GM12878 (cell line): ENCODE data around the gene LRRC23.

ENCODE experiments used
- CEBPZ ChIP-seq: fragments of 150-350 bp; IDR thresholded peaks from 2 replicates; pipeline ENCODE4 v1.6.1; 2016; ENCODE audit warnings: low read depth, low read length
- CUX1 ChIP-seq: IDR thresholded peaks from 2 replicates; pipeline ENCODE4 v1.6.1; 2012; ENCODE audit warnings: improper control_type of control experiment, low read depth, low read length; ENCODE audit not compliant: insufficient replicate concordance
- REST ChIP-seq: IDR thresholded peaks from 2 replicates; pipeline ENCODE4 v1.6.1; 2012; ENCODE audit warnings: mild to moderate bottlenecking, low read depth, low read length
- SMAD1 ChIP-seq: fragments of 450-650 bp; IDR thresholded peaks from 2 replicates; pipeline ENCODE4 v1.6.1; 2018; ENCODE audit warnings: mild to moderate bottlenecking, low read depth; ENCODE audit not compliant: partially characterized antibody
- USF1 ChIP-seq: IDR thresholded peaks from 2 replicates; pipeline ENCODE4 v1.6.1; 2011; ENCODE audit warnings: borderline replicate concordance, low read depth, mild to moderate bottlenecking, moderate library complexity, mixed read lengths, low read length; ENCODE audit not compliant: insufficient read depth; ENCODE audit errors: extremely low read length

- TF ChIP-seq CEBPZ (no peak), REST (no peak), SMAD1 (no peak), USF1 (no peak), CUX1 (no peak)
Measured at GRCh38 chr12:6937481-6938352, 33.1 kb downstream of the LRRC23 start.
